Thymus (tissue), 14 donors: ENCODE data around the gene ZNF283. TPM values are rescaled to one million over a fixed set of nuclear protein-coding genes. Genes with fewer than 3 reads are reported as not detected.
A peak's percentile ranks its signal among the peaks of the same experiment; 100 is the strongest.

Experiments used
- DNase-seq, 9 donors: peaks; one replicate each; pipeline ENCODE4 v3.0.0-alpha.2; 2013; ENCODE audit warnings: low spot score in 9 of 9, low read depth in 6 of 9, missing footprints in 1 of 9
- H3K27ac ChIP-seq, 2 donors: one replicate each; pipeline ENCODE4 v1.5.1; 2013; ENCODE audit warnings: control low read depth in 1 of 2, low read depth in 1 of 2, low read length in 1 of 2, mild to moderate bottlenecking in 1 of 2, moderate library complexity in 1 of 2
- H3K27me3 ChIP-seq, 2 donors: one replicate each; pipeline ENCODE4 v1.5.1; 2013; ENCODE audit warnings: low read length in 1 of 2; ENCODE audit not compliant: control insufficient read depth in 2 of 2, insufficient read depth in 1 of 2
- H3K36me3 ChIP-seq, 2 donors: one replicate each; pipeline ENCODE4 v1.5.1; 2013; ENCODE audit warnings: low read length in 1 of 2, mild to moderate bottlenecking in 1 of 2, moderate library complexity in 1 of 2; ENCODE audit not compliant: control insufficient read depth in 2 of 2, insufficient read depth in 2 of 2
- H3K4me1 ChIP-seq, 2 donors: one replicate each; pipeline ENCODE4 v1.5.1; 2013; ENCODE audit warnings: low read length in 2 of 2; ENCODE audit not compliant: control insufficient read depth in 2 of 2, insufficient read depth in 2 of 2
- H3K4me3 ChIP-seq, 2 donors: one replicate each; pipeline ENCODE4 v1.5.1; 2013; ENCODE audit warnings: low read length in 2 of 2, control low read depth in 1 of 2, mild to moderate bottlenecking in 1 of 2
- H3K9me3 ChIP-seq, 2 donors: one replicate each; pipeline ENCODE4 v1.5.1; 2013; ENCODE audit warnings: low read length in 1 of 2, mild to moderate bottlenecking in 1 of 2; ENCODE audit not compliant: control insufficient read depth in 2 of 2, insufficient read depth in 1 of 2
- WGBS: extraction: QIAGEN DNeasy Blood & Tissue Kit; methylation state at CpG from one replicate; pipeline ENCODE4 v1.1.7; 2013; 5-methylcytosine and 5-hydroxymethylcytosine counted together
- long read RNA-seq, 10 donors: transcript quantifications; one replicate each; lab custom pipeline, GENCODE V29; 2026
- polyA plus RNA-seq: library from polyadenylated mRNA; stranded (reverse); fragments of 200-250 nt; gene quantifications from one replicate; pipeline ENCODE4 v1.2.3, GENCODE V29; 2013
- total RNA-seq: library from RNA; stranded (reverse); fragments of 120-200 nt; gene quantifications from one replicate; pipeline ENCODE4 v1.2.4, GENCODE V29; 2013
- donor health status: healthy.

Gene ZNF283
- total RNA-seq (5.9 TPM), polyA plus RNA-seq (4.6 TPM)
- long read RNA-seq, donor 1 = 0 reads
- long read RNA-seq, donor 2, partial matches to known transcripts = 5 of 6 reads
- long read RNA-seq, donor 2, other reads (novel, unspliced or antisense) = 0 of 6 reads
- long read RNA-seq, donor 3 = 0 reads
- long read RNA-seq, donor 4 = 0 reads
- long read RNA-seq, donor 5, full-length matches to known transcripts = 1 of 1 reads
- long read RNA-seq, donor 5, partial matches to known transcripts = 0 of 1 reads
- long read RNA-seq, donor 5, other reads (novel, unspliced or antisense) = 0 of 1 reads
- long read RNA-seq, donor 6 = 0 reads
- long read RNA-seq, donor 7 = 0 reads
- long read RNA-seq, donor 8 = 0 reads
- long read RNA-seq, donor 9 = 0 reads
- long read RNA-seq, donor 10 = 0 reads

DNA sequence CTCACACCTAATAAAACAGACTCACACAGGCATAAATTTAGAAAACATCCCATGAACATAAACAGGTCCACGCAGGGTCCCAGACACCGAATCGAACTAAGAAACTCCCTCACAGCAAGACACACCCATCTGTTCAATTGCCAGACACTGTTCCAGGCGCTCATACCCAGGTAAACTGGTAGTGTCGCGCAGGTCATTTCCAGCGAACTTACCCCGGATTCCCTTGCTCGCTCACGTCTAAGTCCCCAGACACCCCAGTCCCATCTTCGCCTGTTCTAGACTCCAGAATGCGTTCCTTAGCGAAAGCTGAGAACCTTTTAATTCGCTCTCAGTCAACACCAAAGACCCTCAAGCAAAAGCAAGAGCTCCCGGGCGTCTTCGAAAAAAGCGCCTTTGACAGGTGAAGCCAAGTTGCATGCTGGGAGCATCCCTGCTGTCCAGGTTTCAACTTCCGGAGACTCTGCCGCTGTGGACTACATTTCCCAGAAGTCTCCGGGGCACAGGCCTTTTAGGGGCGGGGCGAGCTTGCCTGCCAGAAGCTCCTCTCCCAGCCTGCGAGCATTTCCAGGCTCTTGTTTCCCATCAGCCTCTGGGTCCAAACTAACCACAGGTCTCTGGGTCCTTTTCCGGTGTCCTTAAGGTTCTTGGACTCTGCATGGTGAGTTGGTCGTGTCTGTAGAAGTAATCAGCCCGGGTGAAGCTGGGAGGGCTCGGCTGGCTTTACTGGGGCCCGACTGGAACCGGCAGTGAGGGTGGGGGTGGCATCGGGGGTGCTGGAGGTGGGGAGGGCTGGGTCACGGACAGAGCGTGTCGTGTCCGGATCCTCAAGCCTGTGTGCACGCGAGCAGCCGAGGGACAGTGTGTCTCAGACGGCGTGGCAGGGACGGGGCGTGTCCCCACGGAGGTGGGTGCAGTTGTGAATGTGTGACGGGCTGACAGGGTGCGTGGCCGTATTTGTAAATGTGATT is at the start of gene ZNF283:
Gene ZNF283 (plus strand): TSS at position 535 of the 968 bp plus-strand sequence. CDS start 6,184 bp downstream, outside the sequence.
- H3K9me3 ChIP-seq = no peaks in the 10 kb centered on the region
- no peaks in the 10 kb centered on the region for H3K27me3 ChIP-seq
- peaks cover 0 to 2% of the 10 kb centered on the region in 2 donors for H3K36me3 ChIP-seq
- peaks cover 7 to 9% of the 10 kb centered on the region in 2 donors for H3K4me1 ChIP-seq
- peak within 1 kb of the TSS in 1 of 2 donors; percentile 31 for H3K27ac ChIP-seq
- DNase-seq = peak; percentile 66 to 90 (median 81)
- peak within 1 kb of the TSS; percentile 53 to 88 for H3K4me3 ChIP-seq
- 10% methylated on average over 46 of the region's 46 CpGs for WGBS

DNA sequence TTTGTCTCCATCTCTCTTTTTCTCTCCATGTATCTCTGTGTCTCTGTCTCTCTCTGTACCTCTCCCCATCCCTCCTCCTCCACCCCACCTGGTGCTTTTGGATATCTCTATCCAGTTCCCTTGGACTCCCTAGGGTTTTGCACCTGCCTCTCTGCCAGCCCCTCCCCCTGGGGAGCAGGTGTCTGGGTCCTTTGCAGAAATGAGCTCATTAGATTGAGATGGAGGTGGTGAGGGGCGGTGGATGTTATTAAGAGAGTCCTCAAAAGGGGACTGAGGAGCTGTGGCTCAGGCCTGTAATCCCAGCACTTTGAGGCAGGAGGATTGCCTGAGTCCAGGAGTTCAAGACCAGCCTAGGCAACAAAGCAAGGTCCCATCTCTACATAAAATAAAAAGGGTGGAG is 48.5 kb upstream of the ZNF283 start:
- no peaks in the 10 kb centered on the region for H3K9me3 ChIP-seq
- peak in 1 of 9 donors; percentile 65 for DNase-seq
- peak overlapping the region in 1 of 2 donors; percentile 62 for H3K4me3 ChIP-seq
- WGBS = 43% methylated on average over 1 of the region's 1 CpG
- peaks cover 0 to 4% of the 10 kb centered on the region in 2 donors for H3K27me3 ChIP-seq
- H3K27ac ChIP-seq = peak overlapping the region; percentile 64 to 94
- H3K4me1 ChIP-seq = peaks cover 37 to 71% of the 10 kb centered on the region in 2 donors
- H3K36me3 ChIP-seq = peaks cover 0 to 9% of the 10 kb centered on the region in 2 donors

DNA sequence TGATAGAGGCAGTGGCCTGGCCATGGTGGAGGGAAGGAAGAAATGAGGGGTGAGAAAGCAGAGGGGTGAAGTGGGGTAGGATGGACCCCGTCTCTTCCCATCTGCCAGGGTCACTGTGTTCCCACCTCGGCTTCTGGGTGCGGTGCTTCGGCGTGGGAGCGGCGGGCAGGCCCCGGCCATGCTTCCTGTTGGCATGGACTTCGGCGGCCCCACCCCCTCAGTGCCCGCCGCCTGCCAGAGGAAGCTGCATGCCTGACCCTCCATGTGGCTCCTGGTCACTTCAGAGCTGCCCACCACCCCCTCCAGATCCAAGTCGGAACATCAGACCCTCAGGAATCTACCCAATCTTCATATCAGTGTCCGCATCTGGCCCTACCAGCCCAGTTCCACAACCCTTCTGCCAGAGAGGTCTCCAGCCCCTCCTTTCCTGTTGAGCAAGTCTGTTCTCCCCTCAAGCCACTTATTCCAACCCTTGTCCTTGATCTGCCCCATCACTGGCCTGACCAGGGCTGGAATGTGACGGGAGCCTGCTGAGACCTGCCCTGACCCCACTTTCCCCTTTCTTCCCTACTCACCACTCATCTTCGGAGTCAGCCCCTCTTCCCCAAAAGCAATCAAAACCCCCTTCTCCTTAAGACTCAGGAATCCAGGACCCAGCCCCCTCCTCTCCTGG is 47.8 kb upstream of the ZNF283 start:
- no peak for DNase-seq
- Histone ChIP-seq H3K36me3 (peaks cover 0 to 3% of the 10 kb centered on the region in 2 donors), H3K4me1 (peaks cover 40 to 76% of the 10 kb centered on the region in 2 donors), H3K9me3 (no peaks in the 10 kb centered on the region), H3K27me3 (no peaks in the 10 kb centered on the region), H3K4me3 (peak overlapping the region; percentile 53 to 62), H3K27ac (peak overlapping the region; percentile 64 to 94)
- WGBS = 30% methylated on average over 16 of the region's 16 CpGs

DNA sequence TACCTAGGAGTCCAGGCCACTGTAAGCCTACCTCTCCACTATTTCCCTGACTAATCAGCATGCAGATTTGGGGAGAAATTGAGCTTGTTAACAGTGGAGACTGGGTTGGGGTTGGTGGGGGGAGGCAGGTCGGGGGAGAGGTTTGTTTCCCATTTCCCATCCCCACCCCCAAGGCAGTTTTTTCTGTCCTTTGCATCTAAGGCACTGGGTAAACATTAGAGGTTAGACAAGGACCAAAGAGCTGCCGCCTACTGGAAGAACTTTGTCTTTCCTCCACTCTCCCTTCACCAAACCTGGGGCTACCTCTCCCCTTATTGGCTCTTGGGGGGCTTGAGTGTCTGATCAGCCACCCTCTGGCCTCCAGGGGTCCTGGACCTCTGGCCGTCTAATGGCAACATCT is 47.3 kb upstream of the ZNF283 start:
- peak in 1 of 9 donors; percentile 68 for DNase-seq
- H3K4me3 ChIP-seq = peak overlapping the region; percentile 53 to 62

DNA sequence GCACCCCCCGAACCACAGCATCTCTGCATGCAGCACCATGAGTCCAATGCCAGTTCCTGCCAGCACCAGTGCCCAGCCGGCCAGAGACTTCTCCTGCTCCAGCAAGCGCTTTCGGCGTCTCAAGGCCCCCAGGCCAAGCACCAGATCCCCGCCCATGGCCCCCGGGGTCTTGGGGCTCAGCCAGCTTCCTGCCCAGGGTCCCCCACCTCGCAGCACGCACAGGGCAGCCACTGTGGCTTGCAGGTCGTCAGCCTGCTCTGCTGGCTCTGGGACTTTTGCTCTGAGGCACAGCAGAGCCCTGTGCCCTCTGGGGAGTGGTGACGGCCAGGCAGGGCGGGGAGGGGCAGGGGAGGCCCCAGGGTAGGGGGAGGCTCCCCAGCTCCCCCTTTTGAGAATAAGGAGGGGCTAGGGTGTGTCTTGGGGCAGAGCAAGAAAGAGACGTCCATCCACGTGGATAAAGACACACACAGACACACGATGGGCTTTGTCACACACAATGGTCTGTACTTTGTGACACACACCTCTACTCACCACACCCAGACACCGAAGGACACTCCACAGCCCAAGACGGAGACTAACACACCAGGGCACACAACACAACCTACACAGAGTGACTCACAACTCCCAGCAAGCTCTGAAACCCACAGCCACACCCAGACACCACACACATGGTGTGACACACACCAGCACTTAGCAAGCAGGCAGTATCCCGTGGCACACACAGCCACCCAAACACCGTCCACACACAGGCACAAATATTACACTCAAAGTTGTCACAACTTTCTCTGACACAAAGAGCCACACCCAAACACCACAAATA is 46.2 kb upstream of the ZNF283 start, which contains the start of gene KCNN4:
Gene KCNN4 (minus strand): TSS at position 268 of the 820 bp plus-strand sequence. CDS start 112 bp downstream, at position 156.
- Histone ChIP-seq H3K9me3 (no peaks in the 10 kb centered on the region), H3K27ac (peak within 1 kb of the TSS; percentile 88 to 94), H3K27me3 (no peaks in the 10 kb centered on the region), H3K4me1 (peaks cover 49 to 81% of the 10 kb centered on the region in 2 donors), H3K36me3 (no peaks in the 10 kb centered on the region), H3K4me3 (peak within 1 kb of the TSS; percentile 53 to 62)
- 14% methylated on average over 19 of the region's 19 CpGs for WGBS
- DNase-seq = peak in 3 of 9 donors; percentile 38 to 65 (median 45)

More for the DNA sequence above, 47.3 kb upstream of the ZNF283 start:
- no peaks in the 10 kb centered on the region for H3K36me3 ChIP-seq
- H3K9me3 ChIP-seq = no peaks in the 10 kb centered on the region
- H3K27me3 ChIP-seq = no peaks in the 10 kb centered on the region
- peak overlapping the region; percentile 11 to 94 for H3K27ac ChIP-seq
- peaks cover 45 to 81% of the 10 kb centered on the region in 2 donors for H3K4me1 ChIP-seq
- WGBS = 8% methylated on average over 3 of the region's 3 CpGs

DNA sequence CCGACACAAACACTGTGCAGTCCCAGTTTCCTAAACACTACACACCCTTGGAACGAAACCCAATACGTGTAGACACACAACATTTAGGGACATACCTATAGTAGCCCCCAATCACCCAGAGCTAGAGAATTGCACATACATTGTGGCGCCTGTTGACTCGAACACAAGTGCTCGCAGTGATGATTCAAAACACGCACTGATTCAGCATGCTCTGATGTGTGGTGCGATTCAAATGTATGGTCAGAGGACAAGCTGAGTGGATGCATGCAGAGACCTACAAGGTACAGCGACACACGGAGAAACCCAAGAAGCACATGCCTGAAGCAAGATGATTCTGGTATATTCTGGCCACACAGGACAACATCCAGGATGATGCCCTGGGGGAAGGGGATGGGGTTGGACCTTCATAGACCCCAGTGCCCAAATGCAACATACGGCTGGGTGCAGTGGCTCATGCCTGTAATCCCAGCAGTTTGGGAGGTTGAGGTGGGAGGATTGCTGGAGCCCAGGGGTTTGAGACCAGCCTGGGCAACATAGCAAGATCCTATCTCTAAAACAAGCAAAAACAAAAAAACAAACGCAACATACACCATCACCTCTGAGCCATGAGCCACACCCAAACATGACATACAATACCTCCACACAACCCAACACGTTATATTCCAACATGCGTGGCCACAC is 45.4 kb upstream of the ZNF283 start:
- Histone ChIP-seq H3K4me1 (peaks cover 48 to 72% of the 10 kb centered on the region in 2 donors), H3K27ac (no peak overlapping the region), H3K27me3 (no peaks in the 10 kb centered on the region), H3K4me3 (no peak overlapping the region), H3K9me3 (no peaks in the 10 kb centered on the region), H3K36me3 (no peaks in the 10 kb centered on the region)
- 96% methylated on average over 14 of the region's 14 CpGs for WGBS
- no peak for DNase-seq

DNA sequence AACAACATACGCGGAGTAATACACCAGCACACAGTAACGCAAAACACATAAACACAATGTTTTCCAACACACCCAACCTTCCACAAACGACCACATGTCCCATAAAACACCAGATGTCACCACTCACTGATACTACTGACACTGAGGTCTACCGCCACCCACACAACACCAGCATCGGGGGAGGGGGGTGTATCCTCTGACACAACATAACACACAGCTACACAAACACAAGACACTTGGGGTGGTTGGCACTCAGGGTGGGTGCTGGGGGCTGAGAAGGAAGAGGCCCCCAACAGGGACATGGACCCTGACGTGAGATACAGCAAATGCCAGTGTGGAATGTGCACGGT is 44.8 kb upstream of the ZNF283 start:
- H3K4me1 ChIP-seq = peaks cover 45 to 67% of the 10 kb centered on the region in 2 donors
- no peak overlapping the region for H3K4me3 ChIP-seq
- no peak overlapping the region for H3K27ac ChIP-seq
- H3K36me3 ChIP-seq = no peaks in the 10 kb centered on the region
- 70% methylated on average over 8 of the region's 8 CpGs for WGBS
- no peak for DNase-seq
- H3K9me3 ChIP-seq = no peaks in the 10 kb centered on the region
- no peaks in the 10 kb centered on the region for H3K27me3 ChIP-seq
